Measurements from ENCODE around the gene SOX3. TPM values are rescaled to one million over a fixed set of nuclear protein-coding genes. Genes with fewer than 3 reads are reported as not detected.

SOX3 gene
- total RNA-seq, 1 donor from 2014 or later = not detected

DNA sequence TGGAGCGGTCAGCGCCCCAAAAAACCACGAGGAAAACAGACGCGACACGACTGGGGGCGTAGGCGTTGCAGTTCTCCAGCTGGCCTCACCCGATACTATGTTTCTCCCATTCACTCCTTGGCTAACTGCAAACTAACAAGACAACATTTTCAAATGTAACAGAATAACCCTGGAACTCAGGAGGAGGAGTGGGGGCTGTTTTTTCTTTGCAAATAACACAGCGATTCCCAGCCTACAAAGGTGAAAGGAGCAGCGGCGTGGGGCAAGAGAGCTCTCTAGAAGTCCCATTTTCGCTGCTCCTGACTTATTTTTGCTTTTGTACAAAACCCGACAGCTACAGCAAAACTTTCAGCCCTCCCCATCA is 1.6 kb downstream of the SOX3 start:
- DNase-seq = no peak
- Histone ChIP-seq H3K36me3 (no peaks in the 10 kb centered on the region), H3K27ac (no peak overlapping the region), H3K4me3 (no peak overlapping the region), H3K9me3 (no peaks in the 10 kb centered on the region), H3K27me3 (ENCODE audit: low read depth) (peaks cover 59% of the 10 kb centered on the region), H3K4me1 (no peaks in the 10 kb centered on the region)
- no peak for ATAC-seq
- TF ChIP-seq, protein P1, sequence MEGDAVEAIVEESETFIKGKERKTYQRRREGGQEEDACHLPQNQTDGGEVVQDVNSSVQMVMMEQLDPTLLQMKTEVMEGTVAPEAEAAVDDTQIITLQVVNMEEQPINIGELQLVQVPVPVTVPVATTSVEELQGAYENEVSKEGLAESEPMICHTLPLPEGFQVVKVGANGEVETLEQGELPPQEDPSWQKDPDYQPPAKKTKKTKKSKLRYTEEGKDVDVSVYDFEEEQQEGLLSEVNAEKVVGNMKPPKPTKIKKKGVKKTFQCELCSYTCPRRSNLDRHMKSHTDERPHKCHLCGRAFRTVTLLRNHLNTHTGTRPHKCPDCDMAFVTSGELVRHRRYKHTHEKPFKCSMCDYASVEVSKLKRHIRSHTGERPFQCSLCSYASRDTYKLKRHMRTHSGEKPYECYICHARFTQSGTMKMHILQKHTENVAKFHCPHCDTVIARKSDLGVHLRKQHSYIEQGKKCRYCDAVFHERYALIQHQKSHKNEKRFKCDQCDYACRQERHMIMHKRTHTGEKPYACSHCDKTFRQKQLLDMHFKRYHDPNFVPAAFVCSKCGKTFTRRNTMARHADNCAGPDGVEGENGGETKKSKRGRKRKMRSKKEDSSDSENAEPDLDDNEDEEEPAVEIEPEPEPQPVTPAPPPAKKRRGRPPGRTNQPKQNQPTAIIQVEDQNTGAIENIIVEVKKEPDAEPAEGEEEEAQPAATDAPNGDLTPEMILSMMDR (IDR thresholded peaks at IDR 0.05) = no peak
- intact Hi-C loops (cut with DNase I) = no loop called here

DNA sequence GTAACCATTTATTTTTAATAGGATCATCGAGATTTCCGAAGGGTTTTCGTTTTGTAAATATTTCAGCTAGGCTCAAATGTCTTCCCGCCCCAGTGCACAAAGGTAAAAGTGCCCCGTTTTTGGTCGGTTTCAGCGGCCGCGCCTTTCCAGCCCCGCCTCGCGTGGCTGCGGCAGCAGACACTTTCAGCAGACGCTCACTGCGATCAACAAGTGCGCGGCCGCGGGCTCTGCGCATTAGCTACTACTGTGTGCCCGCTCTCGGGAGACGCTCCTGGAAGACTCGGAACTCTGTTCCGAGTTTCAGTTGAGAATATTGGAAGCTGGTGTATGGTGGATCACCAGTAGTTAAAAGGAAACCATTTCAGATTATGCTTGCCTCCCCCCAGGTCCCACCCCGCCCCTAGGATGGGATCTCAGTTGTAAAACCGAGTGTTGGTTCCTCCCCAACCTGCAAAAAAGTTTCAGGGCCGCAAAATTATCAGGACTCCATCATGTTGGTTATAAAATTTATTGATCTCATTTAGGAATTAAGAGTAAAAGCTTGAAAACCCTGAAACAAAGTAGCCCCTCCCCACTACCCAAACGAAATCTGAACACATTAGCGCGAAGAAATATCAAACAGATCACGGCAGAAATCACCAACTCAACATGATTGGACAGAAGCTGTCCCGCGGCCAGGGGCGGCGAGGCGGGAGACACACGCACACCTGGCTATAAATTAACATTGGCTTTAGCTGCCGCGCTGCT is 2.2 kb downstream of the SOX3 start:
- intact Hi-C loops (cut with DNase I) = no loop called here
- ATAC-seq = no peak
- Histone ChIP-seq H3K4me3 (no peak overlapping the region), H3K9me3 (no peaks in the 10 kb centered on the region), H3K36me3 (no peaks in the 10 kb centered on the region), H3K4me1 (no peaks in the 10 kb centered on the region), H3K27ac (no peak overlapping the region), H3K27me3 (ENCODE audit: low read depth) (peaks cover 53% of the 10 kb centered on the region)
- DNase-seq = no peak
- TF ChIP-seq, protein P1 (IDR thresholded peaks at IDR 0.05) = no peak

DNA sequence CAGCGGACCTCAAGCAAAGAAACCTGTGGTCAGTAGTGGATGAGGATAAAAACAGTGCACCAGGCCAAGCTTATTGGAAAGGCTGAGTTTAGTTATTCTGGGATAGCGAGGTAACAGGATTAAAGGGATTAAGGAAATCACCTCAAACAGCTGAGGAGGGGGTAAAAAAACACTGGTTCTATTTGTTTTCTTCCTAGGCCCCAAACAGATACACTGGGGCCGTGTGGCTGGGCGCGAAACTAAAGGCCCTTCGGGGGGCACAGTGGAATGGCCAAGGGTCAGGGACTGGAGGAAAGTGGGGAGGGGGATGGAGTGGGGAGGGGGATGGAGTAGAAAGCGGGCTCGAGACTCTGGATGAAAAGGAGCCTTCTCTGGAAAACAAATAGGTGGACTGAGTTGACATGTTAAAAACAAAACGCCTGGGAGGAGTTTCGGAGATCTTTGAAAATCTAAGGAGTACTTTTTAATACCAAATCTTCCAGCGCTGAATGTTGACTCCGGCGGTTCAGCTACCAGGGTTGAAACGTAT is 2.9 kb downstream of the SOX3 start:
- Histone ChIP-seq H3K9me3 (no peaks in the 10 kb centered on the region), H3K27me3 (ENCODE audit: low read depth) (peaks cover 47% of the 10 kb centered on the region), H3K4me1 (no peaks in the 10 kb centered on the region), H3K4me3 (no peak overlapping the region), H3K36me3 (no peaks in the 10 kb centered on the region), H3K27ac (no peak overlapping the region)
- DNase-seq (no peak), ATAC-seq (no peak)
- TF ChIP-seq, protein P1 (IDR thresholded peaks at IDR 0.05) = no peak
- intact Hi-C loops (cut with DNase I) = no loop called here

DNA sequence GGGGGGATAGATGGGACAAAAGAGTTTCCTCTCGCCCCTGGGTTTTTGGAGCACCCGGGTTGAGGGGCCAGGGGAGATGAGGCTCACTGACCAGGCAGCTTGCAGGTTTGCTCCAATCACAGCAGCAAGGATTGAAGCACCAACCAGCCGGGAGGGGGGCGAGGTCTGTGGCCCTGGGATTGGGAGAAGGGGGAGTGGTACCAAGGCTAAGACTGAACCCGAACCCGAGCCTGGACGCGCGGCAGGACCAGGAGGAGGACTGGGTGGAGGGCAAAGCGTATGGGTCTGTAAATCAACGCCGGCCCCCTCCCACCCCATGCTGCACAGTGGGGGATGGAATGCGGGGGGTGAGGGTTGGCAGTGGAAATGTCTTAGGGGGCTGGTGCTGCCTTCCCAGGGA is 3.5 kb downstream of the SOX3 start:
- no peaks in the 10 kb centered on the region for H3K4me1 ChIP-seq
- DNase-seq (no peak), ATAC-seq (no peak)
- H3K4me3 ChIP-seq = no peak overlapping the region
- intact Hi-C loops (cut with DNase I) = no loop called here
- H3K27ac ChIP-seq = no peak overlapping the region
- TF ChIP-seq, protein P1 (IDR thresholded peaks at IDR 0.05) = no peak
- peaks cover 41% of the 10 kb centered on the region for H3K27me3 ChIP-seq (ENCODE audit: low read depth)
- H3K36me3 ChIP-seq = no peaks in the 10 kb centered on the region
- H3K9me3 ChIP-seq = no peaks in the 10 kb centered on the region

DNA sequence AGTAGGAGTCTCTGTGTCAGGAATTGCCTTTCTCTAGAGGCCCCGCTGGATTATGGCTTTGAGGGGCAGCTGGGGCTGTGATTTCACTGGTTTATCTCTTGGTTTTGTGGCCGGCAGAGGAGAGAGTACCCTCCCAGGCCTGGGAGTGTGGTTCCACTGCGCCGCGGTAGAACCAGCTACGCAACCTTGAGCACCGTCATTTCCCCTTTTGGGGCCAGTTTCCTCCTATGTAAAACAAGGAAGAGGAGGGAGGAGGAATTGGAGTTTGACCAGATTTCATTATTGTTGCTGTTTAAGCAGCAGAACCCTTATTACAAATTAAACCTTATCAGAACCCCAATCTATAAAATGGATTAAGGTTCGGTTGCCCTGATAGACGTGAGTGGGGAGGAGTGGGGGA is 4.4 kb downstream of the SOX3 start:
- H3K36me3 ChIP-seq = no peaks in the 10 kb centered on the region
- no peaks in the 10 kb centered on the region for H3K4me1 ChIP-seq
- H3K27ac ChIP-seq = no peak overlapping the region
- intact Hi-C loops (cut with DNase I) = no loop called here
- no peaks in the 10 kb centered on the region for H3K9me3 ChIP-seq
- no peak for DNase-seq
- no peak overlapping the region for H3K4me3 ChIP-seq
- H3K27me3 ChIP-seq (ENCODE audit: low read depth) = peaks cover 32% of the 10 kb centered on the region
- ATAC-seq = no peak
- TF ChIP-seq, protein P1 (IDR thresholded peaks at IDR 0.05) = no peak

Measured in lower lobe of right lung (tissue), 2 donors.